Measurements from ENCODE around the gene NUTM1.

DNA sequence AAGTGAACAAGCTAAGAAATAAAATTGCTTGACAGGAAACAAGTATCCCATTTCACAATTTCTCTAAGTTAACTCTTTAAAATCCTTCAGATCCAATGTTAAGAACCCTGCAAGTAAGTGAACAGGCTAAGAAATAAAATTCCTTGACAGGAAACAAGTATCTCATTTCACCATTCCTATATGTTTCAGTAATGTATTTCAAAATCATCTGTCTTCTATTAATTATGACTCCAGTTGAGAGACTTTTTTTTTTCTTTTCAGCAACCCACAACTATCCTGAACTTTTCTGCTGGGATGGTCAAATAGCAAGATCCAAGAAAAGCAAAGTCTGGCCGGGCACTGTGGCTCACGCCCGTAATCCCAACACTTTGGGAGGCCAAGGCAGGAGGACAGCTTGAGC lies 3.2 kb upstream of the NUTM1 start:
- no peak for TF ChIP-seq EZH2 (IDR thresholded peaks at IDR 0.05; ENCODE audit: insufficient read depth, poor library complexity, severe bottlenecking)
- TF ChIP-seq EZH2phosphoT487 (IDR thresholded peaks at IDR 0.05; ENCODE audit: insufficient read depth, low read depth), result no peak

Measured in GM23248 (cell line).